Activated CD4-positive, alpha-beta T cell treated with anti-CD3 and anti-CD28 coated beads, Interleukin-2, amount 50 U/mL, for 4 hours (primary cell): ENCODE measurements around the gene LFNG.
A peak's percentile ranks its signal among the peaks of the same experiment; 100 is the strongest.

ENCODE experiments used
- DNase-seq, 2 experiments: peaks; one replicate each; pipeline ENCODE4 v3.0.0-alpha.2; 2020

Gene LFNG

DNA sequence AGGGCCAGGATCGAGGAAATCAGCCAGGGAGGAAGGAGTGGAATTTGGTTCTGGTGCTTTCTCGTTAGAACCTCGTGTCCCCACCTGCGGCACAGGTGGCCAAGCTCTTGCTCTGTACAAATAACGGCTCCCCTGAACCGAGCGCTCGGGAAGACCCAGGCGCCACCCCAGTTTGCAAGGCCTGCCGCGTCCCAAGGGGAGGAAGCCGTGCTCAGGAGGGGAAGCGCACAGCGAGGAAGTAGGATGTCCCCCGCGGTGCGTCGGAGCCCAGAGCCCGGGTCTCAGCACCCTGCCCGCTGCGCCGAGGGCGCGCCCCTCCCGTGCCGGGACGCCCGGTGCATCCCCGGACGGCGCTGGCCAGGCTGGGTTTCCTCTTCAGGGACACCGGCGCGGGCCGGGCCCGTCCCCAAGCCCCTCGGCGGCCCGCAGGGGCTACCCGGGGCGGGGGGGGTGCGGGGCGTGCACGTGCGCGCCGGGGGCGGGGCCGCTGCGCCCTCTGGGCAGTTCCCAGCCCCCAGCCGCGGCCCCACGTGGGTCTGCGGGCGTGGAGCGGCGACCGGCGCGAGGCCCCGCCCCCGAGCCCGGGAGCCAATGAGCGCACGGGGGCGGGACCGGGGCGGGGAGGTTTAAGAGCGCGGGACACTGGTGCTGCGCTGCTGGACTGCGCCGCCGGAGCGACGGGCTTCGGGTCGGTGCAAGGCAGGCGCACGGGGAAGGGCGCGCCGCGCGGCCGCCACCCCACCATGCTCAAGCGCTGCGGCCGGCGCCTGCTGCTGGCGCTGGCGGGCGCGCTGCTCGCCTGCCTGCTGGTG is at the start of gene LFNG:
LFNG (plus strand) TSS at position 656 of the 812 bp plus-strand sequence; CDS start at position 744, 88 bp downstream.
- DNase-seq, result peak; percentile 73 to 75

DNA sequence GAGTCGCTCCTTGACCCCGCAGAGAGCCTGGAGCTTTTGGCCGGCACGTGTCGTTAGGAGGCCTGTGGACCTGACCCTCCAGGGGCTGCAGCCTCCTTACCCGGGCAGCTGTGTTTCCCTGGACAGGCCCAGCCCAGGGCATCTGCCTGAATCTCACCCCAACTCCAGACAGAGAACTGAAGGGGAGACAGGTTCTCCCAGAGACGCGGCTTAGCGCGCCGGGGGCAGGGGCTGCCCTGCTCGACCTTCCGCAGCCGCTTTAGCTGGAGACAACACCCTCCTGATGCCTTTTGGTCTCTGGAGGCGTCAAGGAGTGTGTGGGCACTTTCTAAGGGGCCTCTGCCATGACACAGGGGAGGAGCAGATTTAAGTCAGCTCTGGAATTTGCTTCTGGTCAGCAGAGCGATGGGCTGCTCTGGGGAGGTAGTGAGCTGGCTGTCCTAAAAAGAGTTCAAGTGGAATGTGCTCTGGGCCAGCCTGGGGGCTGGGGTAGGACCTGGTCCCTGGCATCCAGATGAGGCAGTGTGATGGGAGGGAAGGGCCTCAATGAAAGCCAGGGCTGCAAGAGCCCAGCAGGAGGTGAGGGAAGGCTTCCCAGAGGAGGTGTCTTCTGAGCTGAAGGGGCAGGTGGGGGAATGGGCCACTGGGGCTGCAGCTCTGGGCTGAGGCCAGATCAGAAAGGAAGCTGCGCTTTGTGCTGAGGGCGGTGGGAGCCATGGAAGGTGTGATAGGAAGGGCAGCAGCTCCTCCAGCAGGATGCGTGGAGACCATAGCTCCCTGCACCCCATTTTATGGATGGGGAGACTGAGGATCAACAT is 49.2 kb upstream of the LFNG start:
- DNase-seq, result no peak

GRCh38 chr7:2471022-2471329 is 48.6 kb upstream of the LFNG start:
- DNase-seq, result no peak

DNA sequence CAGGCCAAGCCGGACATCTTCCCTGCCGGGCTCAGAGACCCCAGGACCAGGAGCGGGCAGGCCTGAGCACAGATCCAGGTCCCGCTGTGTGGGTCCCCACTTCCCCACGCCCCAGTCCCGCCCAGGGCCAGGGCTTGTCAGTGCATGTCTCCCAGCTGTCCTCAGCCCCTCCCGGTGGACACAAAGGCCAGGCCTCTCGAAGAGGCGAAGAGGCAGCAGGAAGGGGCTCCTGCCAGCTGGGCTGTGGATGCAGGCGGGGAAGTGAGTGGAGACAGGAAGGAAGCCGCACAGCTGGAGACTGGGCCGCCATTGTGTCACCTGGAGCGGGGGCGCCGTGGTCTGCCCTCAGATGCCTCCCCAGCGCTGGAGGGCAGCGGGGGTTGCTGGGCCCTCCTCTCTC is 48.2 kb upstream of the LFNG start:
- no peak for DNase-seq

DNA sequence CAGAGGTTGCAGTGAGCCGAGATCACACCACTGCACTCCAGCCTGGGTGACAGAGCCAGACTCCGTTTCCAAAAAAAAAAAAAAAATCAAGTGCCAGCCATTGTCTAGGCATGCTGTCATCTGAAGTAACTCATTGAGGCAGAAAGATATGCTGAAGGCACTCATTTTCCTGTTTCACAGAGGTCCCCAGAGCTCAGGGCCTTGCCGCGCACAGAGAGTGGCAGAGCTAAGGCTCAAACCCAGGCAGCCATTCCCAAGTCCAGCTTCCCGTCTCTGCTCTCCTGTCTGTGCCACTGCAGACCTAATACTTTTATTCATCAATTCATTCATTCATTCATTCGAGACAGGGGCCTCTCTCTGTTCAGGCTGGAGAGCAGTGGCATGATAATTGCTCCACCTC is 46.8 kb upstream of the LFNG start:
- DNase-seq, result no peak

DNA sequence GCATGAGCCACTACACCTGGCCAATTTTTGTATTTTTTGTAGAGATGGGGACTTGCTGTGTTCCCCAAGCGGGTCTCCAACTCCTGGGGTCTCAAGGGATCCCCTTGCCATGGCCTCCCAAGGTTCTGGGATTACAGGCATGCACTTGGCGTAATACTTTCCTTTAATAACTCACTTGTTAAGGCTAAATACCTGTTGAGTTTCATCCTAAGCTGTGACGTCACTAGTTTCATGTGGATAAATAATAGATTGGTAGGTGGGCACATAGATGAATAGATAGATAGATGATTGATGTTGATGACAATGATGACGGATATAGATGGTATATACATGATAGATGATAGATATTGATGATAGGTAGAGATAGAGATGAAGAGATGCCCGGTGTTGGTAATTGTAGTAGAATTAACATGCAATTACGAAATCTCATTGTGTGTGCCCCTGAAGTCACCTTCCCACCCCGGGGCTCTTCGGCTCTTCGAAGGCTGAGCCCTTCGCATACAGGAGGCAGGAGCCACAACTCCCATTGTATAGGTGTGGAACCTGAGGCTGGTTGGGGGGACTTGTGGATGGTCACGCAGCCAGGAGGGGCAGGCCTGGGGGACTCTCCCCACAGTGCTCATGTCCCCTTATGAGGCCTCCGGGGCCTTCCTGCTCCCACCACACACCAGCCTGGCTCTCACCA is 45.9 kb upstream of the LFNG start:
- no peak for DNase-seq

DNA sequence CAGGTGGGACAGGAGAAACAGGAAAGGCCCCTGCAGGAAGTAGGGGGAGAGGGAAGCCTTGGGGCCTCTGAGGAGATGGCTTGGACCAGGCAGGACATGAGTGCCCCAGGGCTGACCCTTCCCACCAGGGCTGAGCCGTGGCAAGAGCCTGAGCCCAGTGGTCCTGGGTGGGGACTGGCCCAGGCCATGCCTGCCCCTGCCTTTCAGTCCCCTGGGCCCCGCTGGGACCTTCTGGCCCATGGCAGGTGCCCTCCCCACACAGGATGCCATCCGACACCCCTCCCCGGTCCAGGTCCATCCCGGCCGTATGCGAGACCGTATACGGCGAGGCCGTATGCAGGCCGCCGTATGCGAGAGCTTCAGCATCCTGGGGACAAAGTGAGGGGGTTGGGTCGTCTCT is 45.4 kb upstream of the LFNG start:
- DNase-seq, result no peak

- no peak for DNase-seq
Measured at GRCh38 chr7:2474813-2475677, 44.5 kb upstream of the LFNG start.

GRCh38 chr7:2475678-2476015 is 43.9 kb upstream of the LFNG start:
- DNase-seq, result no peak

- DNase-seq, result no peak
Measured at GRCh38 chr7:2476298-2476697, 43.3 kb upstream of the LFNG start, which contains the start of gene GRIFIN. Gene GRIFIN, minus strand, starts transcription at chr7:2476398. Its CDS starts 15 bp downstream, at chr7:2476383.

GRCh38 chr7:2476776-2477446 is 42.7 kb upstream of the LFNG start:
- DNase-seq, result no peak

- peak; percentile 33 to 37 for DNase-seq
Measured at GRCh38 chr7:2477447-2478398, 41.9 kb upstream of the LFNG start.

DNA sequence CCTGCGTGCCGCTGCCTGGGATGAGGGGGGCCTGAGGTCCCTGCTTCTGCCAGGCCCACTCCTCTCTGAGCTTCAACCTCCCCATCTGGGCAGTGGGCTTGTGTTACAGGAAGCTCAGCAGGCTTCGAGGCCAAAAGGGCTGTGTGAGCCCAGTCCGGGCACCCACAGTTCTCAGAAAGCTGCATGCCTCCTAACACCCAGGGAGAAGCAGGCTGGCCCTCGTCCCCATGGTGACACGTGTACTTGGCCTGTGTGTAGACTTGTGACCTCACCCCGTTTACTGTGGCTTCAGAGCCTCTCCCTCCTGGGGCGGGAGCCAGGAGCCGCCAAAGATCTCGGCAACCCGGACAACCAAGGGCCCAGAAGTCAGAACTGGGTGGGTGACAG is 41.2 kb upstream of the LFNG start:
- DNase-seq, result no peak

- DNase-seq, result no peak
Measured at GRCh38 chr7:2478800-2479199, 40.8 kb upstream of the LFNG start.

- DNase-seq, result no peak
Measured at GRCh38 chr7:2479276-2480069, 40.1 kb upstream of the LFNG start.

GRCh38 chr7:2480070-2480408 is 39.5 kb upstream of the LFNG start:
- DNase-seq, result no peak

- no peak for DNase-seq
Measured at GRCh38 chr7:2481195-2481594, 38.4 kb upstream of the LFNG start.

DNA sequence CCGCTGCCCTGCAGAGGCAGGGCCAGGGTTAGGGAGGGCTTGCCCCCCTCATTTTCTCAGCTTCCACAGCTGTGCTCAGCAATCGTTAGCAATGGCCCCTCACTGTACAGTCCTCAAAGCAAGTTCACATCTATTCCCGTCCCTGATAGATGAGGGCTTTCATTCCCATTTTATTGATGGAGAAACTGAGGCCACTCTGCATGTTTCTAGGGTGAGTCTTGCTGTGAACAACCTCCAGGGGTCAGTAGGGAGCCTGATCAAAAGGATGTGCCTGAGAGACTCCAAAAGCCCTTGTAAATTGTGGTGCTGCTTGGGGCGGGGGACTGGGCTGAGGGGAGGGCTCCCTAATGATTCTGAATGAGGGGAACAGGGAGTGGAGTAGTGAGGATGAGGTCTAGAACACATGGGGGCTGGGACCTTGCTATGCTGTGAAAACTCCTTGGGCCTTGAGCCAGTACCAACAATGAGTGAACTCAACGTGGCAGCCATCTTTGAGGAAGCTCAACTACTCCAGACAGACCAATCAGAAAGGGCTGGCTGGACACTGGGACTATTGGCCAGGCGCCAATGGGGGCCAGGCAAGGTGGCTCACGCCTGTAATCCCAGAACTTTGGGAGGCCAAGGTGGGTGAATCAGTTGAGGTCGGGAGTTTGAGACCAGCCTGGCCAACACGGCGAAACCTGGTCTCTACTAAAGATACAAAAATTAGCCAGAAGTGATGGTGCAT is 36.7 kb upstream of the LFNG start:
- DNase-seq, result no peak

- no peak for DNase-seq
Measured at GRCh38 chr7:2483494-2483893, 36.1 kb upstream of the LFNG start.

GRCh38 chr7:2484868-2485267 is 34.7 kb upstream of the LFNG start:
- no peak for DNase-seq
